PC-3 (cell line): ENCODE data around the gene SORBS2.

ENCODE experiments used
- EZH2 ChIP-seq: fragments of 300-600 bp; sonication (generic); IDR thresholded peaks from one replicate; pipeline ENCODE4 v1.6.1; 2017; ENCODE audit warnings: antibody characterized with exemption, mild to moderate bottlenecking, low read length; ENCODE audit not compliant: unreplicated experiment
- TF ChIP-seq, protein P1 (sequence below): fragments of 300-600 bp; sonication (generic); conservative IDR thresholded peaks from 2 replicates; pipeline ENCODE4 v1.5.1; 2017; ENCODE audit warnings: antibody characterized with exemption, low read depth, mild to moderate bottlenecking, low read length

- TF ChIP-seq EZH2 = no peak
- TF ChIP-seq, protein P1, sequence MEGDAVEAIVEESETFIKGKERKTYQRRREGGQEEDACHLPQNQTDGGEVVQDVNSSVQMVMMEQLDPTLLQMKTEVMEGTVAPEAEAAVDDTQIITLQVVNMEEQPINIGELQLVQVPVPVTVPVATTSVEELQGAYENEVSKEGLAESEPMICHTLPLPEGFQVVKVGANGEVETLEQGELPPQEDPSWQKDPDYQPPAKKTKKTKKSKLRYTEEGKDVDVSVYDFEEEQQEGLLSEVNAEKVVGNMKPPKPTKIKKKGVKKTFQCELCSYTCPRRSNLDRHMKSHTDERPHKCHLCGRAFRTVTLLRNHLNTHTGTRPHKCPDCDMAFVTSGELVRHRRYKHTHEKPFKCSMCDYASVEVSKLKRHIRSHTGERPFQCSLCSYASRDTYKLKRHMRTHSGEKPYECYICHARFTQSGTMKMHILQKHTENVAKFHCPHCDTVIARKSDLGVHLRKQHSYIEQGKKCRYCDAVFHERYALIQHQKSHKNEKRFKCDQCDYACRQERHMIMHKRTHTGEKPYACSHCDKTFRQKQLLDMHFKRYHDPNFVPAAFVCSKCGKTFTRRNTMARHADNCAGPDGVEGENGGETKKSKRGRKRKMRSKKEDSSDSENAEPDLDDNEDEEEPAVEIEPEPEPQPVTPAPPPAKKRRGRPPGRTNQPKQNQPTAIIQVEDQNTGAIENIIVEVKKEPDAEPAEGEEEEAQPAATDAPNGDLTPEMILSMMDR = no peak
Observed at GRCh38 chr4:185801471-185801870, 10.5 kb downstream of the SORBS2 start.
